DOHH2 (cell line): ENCODE measurements around the gene FILIP1L.

Experiments
- EZH2phosphoT487 ChIP-seq: fragments of 200-600 bp; sonication (generic); IDR thresholded peaks from 2 replicates; pipeline ENCODE4 v1.6.1; 2017; ENCODE audit warnings: borderline replicate concordance, mild to moderate bottlenecking, antibody characterized with exemption, low read length, moderate library complexity, mixed read lengths
- TF ChIP-seq, protein P1 (sequence below): fragments of 200-600 bp; sonication (generic); IDR thresholded peaks from one replicate; pipeline ENCODE4 v1.5.1; 2014; ENCODE audit warnings: antibody characterized with exemption, mild to moderate bottlenecking, low read depth, low read length; ENCODE audit not compliant: poor library complexity, severe bottlenecking

DNA sequence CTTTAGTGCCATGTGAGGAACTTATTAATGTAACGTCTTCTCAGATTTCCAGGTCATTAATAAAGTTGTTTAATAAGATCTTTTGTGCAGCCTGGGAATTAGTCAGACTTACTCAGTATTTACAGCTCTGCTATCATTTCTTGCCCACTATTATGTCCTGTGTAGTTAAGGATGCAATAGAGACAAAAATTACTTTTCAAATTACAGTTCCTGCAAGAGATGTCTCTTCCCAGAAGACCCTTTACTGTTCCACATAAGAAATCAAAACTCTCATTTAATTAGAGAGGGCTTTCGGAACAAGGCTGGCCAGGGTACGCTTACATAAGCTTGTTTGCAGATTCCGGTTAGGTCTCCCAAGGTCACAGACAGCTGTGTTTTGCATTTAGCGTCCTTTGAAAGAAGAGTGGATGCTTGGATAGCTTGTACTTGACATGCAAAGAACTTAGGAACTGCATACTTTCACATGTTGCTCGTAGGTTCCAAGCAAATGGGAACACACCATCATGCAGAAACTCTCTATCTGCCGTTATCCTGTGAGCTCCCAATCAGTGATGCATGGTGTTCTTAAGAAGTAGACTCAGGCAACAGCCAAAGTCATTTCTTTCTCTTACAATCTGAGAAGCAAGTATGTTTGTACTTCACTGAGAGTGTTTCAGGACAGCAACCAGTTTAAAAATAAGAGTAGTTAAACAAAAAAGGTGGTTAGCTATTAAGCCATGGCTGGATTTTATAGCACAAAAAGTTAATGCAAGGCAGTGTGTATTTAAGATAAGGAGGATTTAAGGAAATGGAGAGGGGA is 37.4 kb downstream of the FILIP1L start:
- TF ChIP-seq, protein P1, sequence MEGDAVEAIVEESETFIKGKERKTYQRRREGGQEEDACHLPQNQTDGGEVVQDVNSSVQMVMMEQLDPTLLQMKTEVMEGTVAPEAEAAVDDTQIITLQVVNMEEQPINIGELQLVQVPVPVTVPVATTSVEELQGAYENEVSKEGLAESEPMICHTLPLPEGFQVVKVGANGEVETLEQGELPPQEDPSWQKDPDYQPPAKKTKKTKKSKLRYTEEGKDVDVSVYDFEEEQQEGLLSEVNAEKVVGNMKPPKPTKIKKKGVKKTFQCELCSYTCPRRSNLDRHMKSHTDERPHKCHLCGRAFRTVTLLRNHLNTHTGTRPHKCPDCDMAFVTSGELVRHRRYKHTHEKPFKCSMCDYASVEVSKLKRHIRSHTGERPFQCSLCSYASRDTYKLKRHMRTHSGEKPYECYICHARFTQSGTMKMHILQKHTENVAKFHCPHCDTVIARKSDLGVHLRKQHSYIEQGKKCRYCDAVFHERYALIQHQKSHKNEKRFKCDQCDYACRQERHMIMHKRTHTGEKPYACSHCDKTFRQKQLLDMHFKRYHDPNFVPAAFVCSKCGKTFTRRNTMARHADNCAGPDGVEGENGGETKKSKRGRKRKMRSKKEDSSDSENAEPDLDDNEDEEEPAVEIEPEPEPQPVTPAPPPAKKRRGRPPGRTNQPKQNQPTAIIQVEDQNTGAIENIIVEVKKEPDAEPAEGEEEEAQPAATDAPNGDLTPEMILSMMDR = no peak
- TF ChIP-seq EZH2phosphoT487 = no peak
